GM23338 (cell line): ENCODE data around the gene FYCO1. TPM values are rescaled to one million over a fixed set of nuclear protein-coding genes. Genes with fewer than 3 reads are reported as not detected.

Experiments
- ATAC-seq: fragments of 200-7000 bp; cut with Tn5 transposase; 3 replicates; pipeline ENCODE4 v1.9.1; 2020
- DNase-seq: peaks from one replicate; pipeline ENCODE4 v3.0.0-alpha.2; 2015; ENCODE audit warnings: low spot score
- H2AFZ ChIP-seq: fragments of 200-600 bp; sonication (generic); 2 replicates; pipeline ENCODE4 v1.8.0; 2016; ENCODE audit warnings: antibody characterized with exemption, mild to moderate bottlenecking, moderate library complexity
- H3F3A ChIP-seq: fragments of 200-600 bp; sonication (generic); replicated peaks from 2 replicates; pipeline ENCODE4 v1.8.0; 2017; ENCODE audit warnings: antibody characterized with exemption, mixed run types, low read depth
- H3K27ac ChIP-seq: fragments of 200-600 bp; sonication (generic); 2 replicates; pipeline ENCODE4 v1.6.1; 2016; ENCODE audit warnings: low read depth
- H3K27me3 ChIP-seq: fragments of 200-600 bp; sonication (generic); 2 replicates; pipeline ENCODE4 v1.8.0; 2016; ENCODE audit warnings: mild to moderate bottlenecking, mixed run types, moderate library complexity; ENCODE audit not compliant: insufficient read depth
- H3K36me3 ChIP-seq: fragments of 200-600 bp; sonication (generic); 2 replicates; pipeline ENCODE4 v1.8.0; 2016; ENCODE audit warnings: mild to moderate bottlenecking; ENCODE audit not compliant: insufficient read depth
- H3K4me1 ChIP-seq: fragments of 200-600 bp; sonication (generic); 2 replicates; pipeline ENCODE4 v1.8.0; 2016; ENCODE audit warnings: mild to moderate bottlenecking, moderate library complexity; ENCODE audit not compliant: insufficient read depth
- H3K4me2 ChIP-seq: fragments of 200-600 bp; sonication (generic); 2 replicates; pipeline ENCODE4 v1.7.1; 2017; ENCODE audit warnings: mixed run types
- H3K4me3 ChIP-seq: fragments of 200-600 bp; sonication (generic); 2 replicates; pipeline ENCODE4 v1.6.1; 2016; ENCODE audit warnings: mixed run types
- H3K79me2 ChIP-seq: fragments of 200-600 bp; sonication (generic); replicated peaks from 2 replicates; pipeline ENCODE4 v1.8.0; 2017; ENCODE audit warnings: mild to moderate bottlenecking; ENCODE audit not compliant: insufficient read depth
- H3K9me2 ChIP-seq: fragments of 200-600 bp; sonication (generic); 2 replicates; pipeline ENCODE4 v1.8.0; 2017; ENCODE audit not compliant: insufficient read depth
- H4K20me1 ChIP-seq: fragments of 200-600 bp; sonication (generic); replicated peaks from 2 replicates; pipeline ENCODE4 v1.8.0; 2017; ENCODE audit warnings: mild to moderate bottlenecking; ENCODE audit not compliant: insufficient read depth
- H3K27ac Mint-ChIP-seq: 2 replicates; pipeline ENCODE4 v1.8.0; 2020; ENCODE audit warnings: inconsistent platforms, mild to moderate bottlenecking, moderate library complexity, mixed read lengths
- H3K27me3 Mint-ChIP-seq: 3 replicates; pipeline ENCODE4 v1.8.0; 2022; ENCODE audit warnings: low read depth, mild to moderate bottlenecking, moderate library complexity, mixed read lengths, inconsistent platforms; ENCODE audit not compliant: insufficient read depth, poor library complexity
- H3K36me3 Mint-ChIP-seq: 3 replicates; pipeline ENCODE4 v1.8.0; 2021; ENCODE audit warnings: low read depth, mild to moderate bottlenecking, inconsistent platforms, moderate library complexity, mixed read lengths
- H3K4me1 Mint-ChIP-seq: 3 replicates; pipeline ENCODE4 v1.8.0; 2020; ENCODE audit warnings: mild to moderate bottlenecking, inconsistent platforms, mixed read lengths
- H3K4me3 Mint-ChIP-seq: 3 replicates; pipeline ENCODE4 v1.8.0; 2021; ENCODE audit warnings: moderate library complexity, mild to moderate bottlenecking, inconsistent platforms, mixed read lengths
- H3K9me3 Mint-ChIP-seq: 3 replicates; pipeline ENCODE4 v1.8.0; 2020; ENCODE audit warnings: moderate library complexity, mild to moderate bottlenecking, inconsistent platforms, mixed read lengths
- CREB1 ChIP-seq: fragments of 250-450 bp; sonication (Bioruptor Pico); IDR thresholded peaks from 2 replicates; pipeline ENCODE4 v1.5.0; 2020; ENCODE audit warnings: low read depth, mild to moderate bottlenecking, moderate library complexity
- EZH2 ChIP-seq: fragments of 200-600 bp; sonication (generic); IDR thresholded peaks from one replicate; pipeline ENCODE4 v1.8.0; 2017; ENCODE audit warnings: antibody characterized with exemption, mild to moderate bottlenecking, low read depth; ENCODE audit not compliant: unreplicated experiment
- EZH2phosphoT487 ChIP-seq: fragments of 200-600 bp; sonication (generic); IDR thresholded peaks from one replicate; pipeline ENCODE4 v1.8.1; 2018; ENCODE audit warnings: antibody characterized with exemption; ENCODE audit not compliant: unreplicated experiment
- JUNB ChIP-seq: IDR thresholded peaks from one replicate; pipeline ENCODE4 v1.6.1; 2016; ENCODE audit warnings: antibody characterized with exemption; ENCODE audit not compliant: unreplicated experiment
- NANOG ChIP-seq: IDR thresholded peaks from 2 replicates; pipeline ENCODE4 v1.6.1; 2016; ENCODE audit warnings: antibody characterized with exemption, borderline replicate concordance
- POLR2AphosphoS5 ChIP-seq: IDR thresholded peaks from 2 replicates; pipeline ENCODE4 v1.6.1; 2016; ENCODE audit warnings: antibody characterized with exemption, low read depth
- STAT1 ChIP-seq: IDR thresholded peaks from one replicate; pipeline ENCODE4 v1.6.1; 2016; ENCODE audit warnings: antibody characterized with exemption; ENCODE audit not compliant: unreplicated experiment
- ZNF114 ChIP-seq: fragments of 250-450 bp; sonication (Bioruptor Pico); IDR thresholded peaks from 2 replicates; pipeline ENCODE4 v1.5.0; 2020; ENCODE audit warnings: mild to moderate bottlenecking, moderate library complexity
- ZNF331 ChIP-seq: fragments of 250-450 bp; sonication (Bioruptor Pico); IDR thresholded peaks from 2 replicates; pipeline ENCODE4 v1.5.0; 2020; ENCODE audit warnings: low read depth, mild to moderate bottlenecking, moderate library complexity
- polyA plus RNA-seq: library from polyadenylated mRNA; unstranded; fragments of >200 nt; fragmentation: Nextera tagmentation; extraction: Ambion mirVana; gene quantifications from 2 replicates; pipeline ENCODE4 v1.2.1, GENCODE V29; 2016
- total RNA-seq: library from RNA; depleted of rRNA; stranded (reverse); fragments of >200 nt; shearing (Covaris generic); gene quantifications from 2 replicates; pipeline ENCODE4 v1.2.3, GENCODE V29; 2014
- TF ChIP-seq, protein P1 (sequence below): IDR thresholded peaks from one replicate; pipeline ENCODE4 v1.6.1; 2018; ENCODE audit warnings: antibody characterized with exemption; ENCODE audit not compliant: unreplicated experiment
- TF ChIP-seq, protein P2 (sequence below): fragments of 250-450 bp; sonication (Bioruptor Pico); IDR thresholded peaks from 2 replicates; pipeline ENCODE4 v1.5.0; 2020; ENCODE audit warnings: mild to moderate bottlenecking, moderate library complexity
- TF ChIP-seq, protein P3 (sequence below): IDR thresholded peaks from 2 replicates; pipeline ENCODE4 v1.6.1; 2016; ENCODE audit warnings: antibody characterized with exemption
- TF ChIP-seq, protein P4 (sequence below), 2 experiments: fragments of 200-600 bp in 1 of 2; sonication (generic) in 1 of 2; conservative IDR thresholded peaks; 2 replicates each; pipeline versions ENCODE4 v1.5.1 to v1.6.1; 2016 to 2017; ENCODE audit warnings: antibody characterized with exemption in 2 of 2, low read depth in 2 of 2, mild to moderate bottlenecking in 2 of 2, moderate library complexity in 1 of 2

The FYCO1 gene
- total and polyA plus RNA-seq, 2 experiments from 2014 or later, result 4.5 to 17.2 TPM

DNA sequence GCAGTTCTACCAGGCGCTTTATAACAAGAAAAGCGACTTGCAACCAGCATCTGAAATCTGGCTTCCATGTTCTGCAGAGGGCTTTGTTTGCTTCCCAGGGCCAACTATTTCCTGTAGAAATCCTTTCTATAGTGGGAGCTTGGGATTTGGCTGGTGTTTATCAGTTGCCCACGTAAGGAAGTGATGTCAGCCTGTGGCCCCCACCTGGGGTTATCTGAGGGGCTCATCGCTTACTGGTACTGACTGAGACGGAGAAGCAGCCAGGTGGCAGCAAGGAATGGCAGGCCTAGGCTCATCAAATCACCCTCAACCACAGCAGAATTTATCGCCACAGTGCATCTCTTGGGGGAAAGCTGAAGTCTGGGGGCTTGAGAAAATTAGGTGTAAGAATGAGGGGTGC lies 123.8 kb downstream of the FYCO1 start (continued):
- TF ChIP-seq, protein P1, sequence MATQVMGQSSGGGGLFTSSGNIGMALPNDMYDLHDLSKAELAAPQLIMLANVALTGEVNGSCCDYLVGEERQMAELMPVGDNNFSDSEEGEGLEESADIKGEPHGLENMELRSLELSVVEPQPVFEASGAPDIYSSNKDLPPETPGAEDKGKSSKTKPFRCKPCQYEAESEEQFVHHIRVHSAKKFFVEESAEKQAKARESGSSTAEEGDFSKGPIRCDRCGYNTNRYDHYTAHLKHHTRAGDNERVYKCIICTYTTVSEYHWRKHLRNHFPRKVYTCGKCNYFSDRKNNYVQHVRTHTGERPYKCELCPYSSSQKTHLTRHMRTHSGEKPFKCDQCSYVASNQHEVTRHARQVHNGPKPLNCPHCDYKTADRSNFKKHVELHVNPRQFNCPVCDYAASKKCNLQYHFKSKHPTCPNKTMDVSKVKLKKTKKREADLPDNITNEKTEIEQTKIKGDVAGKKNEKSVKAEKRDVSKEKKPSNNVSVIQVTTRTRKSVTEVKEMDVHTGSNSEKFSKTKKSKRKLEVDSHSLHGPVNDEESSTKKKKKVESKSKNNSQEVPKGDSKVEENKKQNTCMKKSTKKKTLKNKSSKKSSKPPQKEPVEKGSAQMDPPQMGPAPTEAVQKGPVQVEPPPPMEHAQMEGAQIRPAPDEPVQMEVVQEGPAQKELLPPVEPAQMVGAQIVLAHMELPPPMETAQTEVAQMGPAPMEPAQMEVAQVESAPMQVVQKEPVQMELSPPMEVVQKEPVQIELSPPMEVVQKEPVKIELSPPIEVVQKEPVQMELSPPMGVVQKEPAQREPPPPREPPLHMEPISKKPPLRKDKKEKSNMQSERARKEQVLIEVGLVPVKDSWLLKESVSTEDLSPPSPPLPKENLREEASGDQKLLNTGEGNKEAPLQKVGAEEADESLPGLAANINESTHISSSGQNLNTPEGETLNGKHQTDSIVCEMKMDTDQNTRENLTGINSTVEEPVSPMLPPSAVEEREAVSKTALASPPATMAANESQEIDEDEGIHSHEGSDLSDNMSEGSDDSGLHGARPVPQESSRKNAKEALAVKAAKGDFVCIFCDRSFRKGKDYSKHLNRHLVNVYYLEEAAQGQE, result no peak

DNA sequence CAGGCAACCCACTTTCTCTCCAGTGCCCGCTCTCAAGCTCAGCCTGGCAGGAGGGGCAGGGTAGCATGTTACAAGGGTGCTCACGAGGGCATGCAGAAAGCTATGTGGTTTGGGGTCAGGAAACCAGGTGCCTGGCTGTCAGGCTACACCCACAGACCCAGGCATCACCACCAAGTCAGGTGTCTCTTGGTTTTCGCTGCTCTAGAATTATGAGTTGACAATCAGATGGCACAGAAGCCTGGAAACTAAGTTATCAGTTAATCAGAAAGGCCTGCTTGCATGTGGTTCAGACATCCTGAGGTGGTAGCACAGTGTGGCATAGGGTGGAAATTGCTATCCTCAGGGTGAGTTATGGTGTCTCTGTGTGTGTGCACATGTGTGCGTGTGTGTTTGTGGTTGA lies 125.5 kb downstream of the FYCO1 start:
- Histone ChIP-seq H3F3A (no peaks in the 10 kb centered on the region), H3K9me2 (0 out of 2 replicates have a peak, but pooled peaks cover 3% of the 10 kb centered on the region), H3K79me2 (no peaks in the 10 kb centered on the region), H2AFZ (no peak overlapping the region), H4K20me1 (no peaks in the 10 kb centered on the region), H3K27ac (no peak overlapping the region), H3K27me3 (no peaks in the 10 kb centered on the region), H3K4me1 (peaks cover 8% of the 10 kb centered on the region), H3K4me2 (no peak overlapping the region), H3K4me3 (no peak overlapping the region), H3K36me3 (no peaks in the 10 kb centered on the region)
- Mint-ChIP-seq H3K4me1 (peaks cover 14% of the 10 kb centered on the region), H3K9me3 (no peaks in the 10 kb centered on the region), H3K4me3 (no peak overlapping the region), H3K27me3 (peaks cover 4% of the 10 kb centered on the region), H3K36me3 (no peaks in the 10 kb centered on the region), H3K27ac (no peak overlapping the region)
- TF ChIP-seq CREB1 (CRISPR knock-in tag) (no peak), ZNF114 (no peak), ZNF331 (CRISPR knock-in tag) (no peak), STAT1 (no peak), NANOG (no peak), EZH2 (no peak), EZH2phosphoT487 (no peak), POLR2AphosphoS5 (no peak), JUNB (no peak)
- TF ChIP-seq, protein P2, sequence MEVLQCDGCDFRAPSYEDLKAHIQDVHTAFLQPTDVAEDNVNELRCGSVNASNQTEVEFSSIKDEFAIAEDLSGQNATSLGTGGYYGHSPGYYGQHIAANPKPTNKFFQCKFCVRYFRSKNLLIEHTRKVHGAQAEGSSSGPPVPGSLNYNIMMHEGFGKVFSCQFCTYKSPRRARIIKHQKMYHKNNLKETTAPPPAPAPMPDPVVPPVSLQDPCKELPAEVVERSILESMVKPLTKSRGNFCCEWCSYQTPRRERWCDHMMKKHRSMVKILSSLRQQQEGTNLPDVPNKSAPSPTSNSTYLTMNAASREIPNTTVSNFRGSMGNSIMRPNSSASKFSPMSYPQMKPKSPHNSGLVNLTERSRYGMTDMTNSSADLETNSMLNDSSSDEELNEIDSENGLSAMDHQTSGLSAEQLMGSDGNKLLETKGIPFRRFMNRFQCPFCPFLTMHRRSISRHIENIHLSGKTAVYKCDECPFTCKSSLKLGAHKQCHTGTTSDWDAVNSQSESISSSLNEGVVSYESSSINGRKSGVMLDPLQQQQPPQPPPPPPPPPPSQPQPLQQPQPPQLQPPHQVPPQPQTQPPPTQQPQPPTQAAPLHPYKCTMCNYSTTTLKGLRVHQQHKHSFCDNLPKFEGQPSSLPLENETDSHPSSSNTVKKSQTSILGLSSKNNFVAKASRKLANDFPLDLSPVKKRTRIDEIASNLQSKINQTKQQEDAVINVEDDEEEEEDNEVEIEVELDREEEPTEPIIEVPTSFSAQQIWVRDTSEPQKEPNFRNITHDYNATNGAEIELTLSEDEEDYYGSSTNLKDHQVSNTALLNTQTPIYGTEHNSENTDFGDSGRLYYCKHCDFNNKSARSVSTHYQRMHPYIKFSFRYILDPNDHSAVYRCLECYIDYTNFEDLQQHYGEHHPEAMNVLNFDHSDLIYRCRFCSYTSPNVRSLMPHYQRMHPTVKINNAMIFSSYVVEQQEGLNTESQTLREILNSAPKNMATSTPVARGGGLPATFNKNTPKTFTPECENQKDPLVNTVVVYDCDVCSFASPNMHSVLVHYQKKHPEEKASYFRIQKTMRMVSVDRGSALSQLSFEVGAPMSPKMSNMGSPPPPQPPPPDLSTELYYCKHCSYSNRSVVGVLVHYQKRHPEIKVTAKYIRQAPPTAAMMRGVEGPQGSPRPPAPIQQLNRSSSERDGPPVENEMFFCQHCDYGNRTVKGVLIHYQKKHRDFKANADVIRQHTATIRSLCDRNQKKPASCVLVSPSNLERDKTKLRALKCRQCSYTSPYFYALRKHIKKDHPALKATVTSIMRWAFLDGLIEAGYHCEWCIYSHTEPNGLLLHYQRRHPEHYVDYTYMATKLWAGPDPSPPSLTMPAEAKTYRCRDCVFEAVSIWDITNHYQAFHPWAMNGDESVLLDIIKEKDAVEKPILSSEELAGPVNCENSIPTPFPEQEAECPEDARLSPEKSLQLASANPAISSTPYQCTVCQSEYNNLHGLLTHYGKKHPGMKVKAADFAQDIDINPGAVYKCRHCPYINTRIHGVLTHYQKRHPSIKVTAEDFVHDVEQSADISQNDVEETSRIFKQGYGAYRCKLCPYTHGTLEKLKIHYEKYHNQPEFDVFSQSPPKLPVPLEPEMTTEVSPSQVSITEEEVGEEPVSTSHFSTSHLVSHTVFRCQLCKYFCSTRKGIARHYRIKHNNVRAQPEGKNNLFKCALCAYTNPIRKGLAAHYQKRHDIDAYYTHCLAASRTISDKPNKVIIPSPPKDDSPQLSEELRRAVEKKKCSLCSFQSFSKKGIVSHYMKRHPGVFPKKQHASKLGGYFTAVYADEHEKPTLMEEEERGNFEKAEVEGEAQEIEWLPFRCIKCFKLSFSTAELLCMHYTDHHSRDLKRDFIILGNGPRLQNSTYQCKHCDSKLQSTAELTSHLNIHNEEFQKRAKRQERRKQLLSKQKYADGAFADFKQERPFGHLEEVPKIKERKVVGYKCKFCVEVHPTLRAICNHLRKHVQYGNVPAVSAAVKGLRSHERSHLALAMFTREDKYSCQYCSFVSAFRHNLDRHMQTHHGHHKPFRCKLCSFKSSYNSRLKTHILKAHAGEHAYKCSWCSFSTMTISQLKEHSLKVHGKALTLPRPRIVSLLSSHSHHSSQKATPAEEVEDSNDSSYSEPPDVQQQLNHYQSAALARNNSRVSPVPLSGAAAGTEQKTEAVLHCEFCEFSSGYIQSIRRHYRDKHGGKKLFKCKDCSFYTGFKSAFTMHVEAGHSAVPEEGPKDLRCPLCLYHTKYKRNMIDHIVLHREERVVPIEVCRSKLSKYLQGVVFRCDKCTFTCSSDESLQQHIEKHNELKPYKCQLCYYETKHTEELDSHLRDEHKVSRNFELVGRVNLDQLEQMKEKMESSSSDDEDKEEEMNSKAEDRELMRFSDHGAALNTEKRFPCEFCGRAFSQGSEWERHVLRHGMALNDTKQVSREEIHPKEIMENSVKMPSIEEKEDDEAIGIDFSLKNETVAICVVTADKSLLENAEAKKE (CRISPR knock-in tag), result no peak
- TF ChIP-seq, protein P3, sequence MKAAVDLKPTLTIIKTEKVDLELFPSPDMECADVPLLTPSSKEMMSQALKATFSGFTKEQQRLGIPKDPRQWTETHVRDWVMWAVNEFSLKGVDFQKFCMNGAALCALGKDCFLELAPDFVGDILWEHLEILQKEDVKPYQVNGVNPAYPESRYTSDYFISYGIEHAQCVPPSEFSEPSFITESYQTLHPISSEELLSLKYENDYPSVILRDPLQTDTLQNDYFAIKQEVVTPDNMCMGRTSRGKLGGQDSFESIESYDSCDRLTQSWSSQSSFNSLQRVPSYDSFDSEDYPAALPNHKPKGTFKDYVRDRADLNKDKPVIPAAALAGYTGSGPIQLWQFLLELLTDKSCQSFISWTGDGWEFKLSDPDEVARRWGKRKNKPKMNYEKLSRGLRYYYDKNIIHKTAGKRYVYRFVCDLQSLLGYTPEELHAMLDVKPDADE, result no peak
- TF ChIP-seq, protein P4, sequence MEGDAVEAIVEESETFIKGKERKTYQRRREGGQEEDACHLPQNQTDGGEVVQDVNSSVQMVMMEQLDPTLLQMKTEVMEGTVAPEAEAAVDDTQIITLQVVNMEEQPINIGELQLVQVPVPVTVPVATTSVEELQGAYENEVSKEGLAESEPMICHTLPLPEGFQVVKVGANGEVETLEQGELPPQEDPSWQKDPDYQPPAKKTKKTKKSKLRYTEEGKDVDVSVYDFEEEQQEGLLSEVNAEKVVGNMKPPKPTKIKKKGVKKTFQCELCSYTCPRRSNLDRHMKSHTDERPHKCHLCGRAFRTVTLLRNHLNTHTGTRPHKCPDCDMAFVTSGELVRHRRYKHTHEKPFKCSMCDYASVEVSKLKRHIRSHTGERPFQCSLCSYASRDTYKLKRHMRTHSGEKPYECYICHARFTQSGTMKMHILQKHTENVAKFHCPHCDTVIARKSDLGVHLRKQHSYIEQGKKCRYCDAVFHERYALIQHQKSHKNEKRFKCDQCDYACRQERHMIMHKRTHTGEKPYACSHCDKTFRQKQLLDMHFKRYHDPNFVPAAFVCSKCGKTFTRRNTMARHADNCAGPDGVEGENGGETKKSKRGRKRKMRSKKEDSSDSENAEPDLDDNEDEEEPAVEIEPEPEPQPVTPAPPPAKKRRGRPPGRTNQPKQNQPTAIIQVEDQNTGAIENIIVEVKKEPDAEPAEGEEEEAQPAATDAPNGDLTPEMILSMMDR (conservative IDR thresholded peaks at IDR 0.05; ENCODE audit: low read depth in 2 of 2), result no peak
- no peak for DNase-seq
- no peak for ATAC-seq
